A673 (cell line): ENCODE measurements around the gene LHX4.

ENCODE experiments used
- CTCF ChIP-seq: fragments of 300-800, 200-600 bp; sonication (generic); conservative IDR thresholded peaks from 2 replicates; pipeline ENCODE4 v1.5.1; 2017; ENCODE audit warnings: low read depth, mild to moderate bottlenecking, antibody characterized with exemption, low read length, moderate library complexity, mixed read lengths
- EZH2 ChIP-seq: fragments of 200-600 bp; sonication (generic); IDR thresholded peaks from 2 replicates; pipeline ENCODE4 v1.6.1; 2017; ENCODE audit warnings: borderline replicate concordance, low read depth, mild to moderate bottlenecking, mixed read lengths, antibody characterized with exemption, low read length; ENCODE audit not compliant: poor library complexity, severe bottlenecking

GRCh38 chr1:180267761-180268555 lies 37.9 kb downstream of the LHX4 start:
- no peak for TF ChIP-seq EZH2
- TF ChIP-seq CTCF, result no peak
